B cell (primary cell): ENCODE data around the gene SCFD1. TPM values are rescaled to one million over a fixed set of nuclear protein-coding genes. Genes with fewer than 3 reads are reported as not detected.
"Not testable (repeated sequence)": the region's sequence is repeated elsewhere in the genome, so short reads cannot be mapped to it uniquely, and the experiment has no call there.

Source experiments
- ATAC-seq: fragments of 200-7000 bp; cut with Tn5 transposase; one replicate; pipeline ENCODE4 v1.10.0; 2021; ENCODE audit warnings: low read depth, mild to moderate bottlenecking, moderate number of reproducible peaks, moderate library complexity
- CTCF ChIA-PET: fragments of 350-600 bp; sonication (Branson Sonifier 250); formaldehyde crosslinking; loops from one replicate; lab custom pipeline; 2021; ENCODE audit warnings: antibody characterized with exemption, inconsistent platforms; lab: Charles Lee
- POLR2A ChIA-PET: fragments of 350-600 bp; sonication (Branson Sonifier 250); formaldehyde crosslinking; loops from one replicate; lab custom pipeline; 2021; ENCODE audit warnings: antibody characterized with exemption; lab: Charles Lee
- DNase-seq: peaks from one replicate; pipeline ENCODE4 v3.0.0; 2013
- H2AFZ ChIP-seq: 2 replicates; pipeline ENCODE4 v1.6.1; 2012; ENCODE audit warnings: mild to moderate bottlenecking, low read depth, low read length; ENCODE audit not compliant: insufficient read depth, poor library complexity, severe bottlenecking
- H3K27ac ChIP-seq, 2 donors: 1 replicate in 1 of 2; 2 replicates in 1 of 2; pipeline ENCODE4 v1.5.1; 2012 to 2013; ENCODE audit warnings: low read length in 2 of 2, mild to moderate bottlenecking in 2 of 2, moderate library complexity in 1 of 2
- H3K27me3 ChIP-seq, 4 experiments: fragments of 200-600 bp in 1 of 4; sonication (generic) in 1 of 4; replicated peaks in 1 of 4; 1 replicate in 2 of 4; 2 replicates in 2 of 4; pipeline versions ENCODE4 v1.6.1 to v1.7.0; 2013 to 2016; ENCODE audit warnings: low read length in 3 of 4, mild to moderate bottlenecking in 2 of 4, mixed read lengths in 1 of 4, moderate library complexity in 1 of 4; ENCODE audit not compliant: insufficient read depth in 4 of 4, control insufficient read depth in 3 of 4; ENCODE audit errors: control extremely low read depth in 1 of 4
- H3K36me3 ChIP-seq, 2 experiments: replicated peaks in 1 of 2; 1 replicate in 1 of 2; 2 replicates in 1 of 2; pipeline versions ENCODE4 v1.6.1 to v1.7.1; 2013; ENCODE audit warnings: low read length in 1 of 2; ENCODE audit not compliant: insufficient read depth in 2 of 2, control insufficient read depth in 1 of 2; ENCODE audit errors: control extremely low read depth in 1 of 2, extremely low read depth in 1 of 2
- H3K4me1 ChIP-seq, 2 donors: fragments of 200-600 bp in 1 of 2; sonication (generic) in 1 of 2; 1 replicate in 1 of 2; 2 replicates in 1 of 2; pipeline versions ENCODE4 v1.5.1 to v1.6.1; 2013 to 2017; ENCODE audit warnings: low read length in 2 of 2; ENCODE audit not compliant: control insufficient read depth in 2 of 2, insufficient read depth in 2 of 2
- H3K4me2 ChIP-seq: replicated peaks from 2 replicates; pipeline ENCODE3; 2012; ENCODE audit warnings: mild to moderate bottlenecking, low read depth, low read length; ENCODE audit not compliant: poor library complexity, severe bottlenecking
- H3K4me3 ChIP-seq, 5 experiments: fragments of 200-600 bp in 1 of 5; sonication (generic) in 1 of 5; 1 replicate in 3 of 5; 2 replicates in 2 of 5; pipeline versions ENCODE4 v1.5.1 to v1.7.0; 2011 to 2016; ENCODE audit warnings: low read length in 4 of 5, mild to moderate bottlenecking in 4 of 5, low read depth in 2 of 5, control low read depth in 1 of 5, moderate library complexity in 1 of 5; ENCODE audit not compliant: insufficient read depth in 1 of 5; ENCODE audit errors: control extremely low read depth in 1 of 5, extremely low read depth in 1 of 5
- H3K79me2 ChIP-seq: fragments of 200-600 bp; sonication (generic); one replicate; pipeline ENCODE4 v1.6.0; 2016; ENCODE audit warnings: low read length; ENCODE audit not compliant: control insufficient read depth, insufficient read depth
- H3K9ac ChIP-seq: fragments of 200-600 bp; sonication (generic); 2 replicates; pipeline ENCODE4 v1.6.1; 2017; ENCODE audit warnings: mild to moderate bottlenecking, low read length, moderate library complexity
- H3K9me3 ChIP-seq, 3 donors: one replicate each; pipeline versions ENCODE4 v1.6.1 to v1.7.1; 2013; ENCODE audit warnings: low read length in 2 of 3; ENCODE audit not compliant: control insufficient read depth in 2 of 3, insufficient read depth in 1 of 3; ENCODE audit errors: control extremely low read depth in 1 of 3
- H4K20me1 ChIP-seq: 2 replicates; pipeline ENCODE4 v1.6.0; 2012; ENCODE audit warnings: mild to moderate bottlenecking, low read length; ENCODE audit not compliant: insufficient read depth, control insufficient read depth, poor library complexity, severe bottlenecking
- H3K27ac Mint-ChIP-seq: one replicate; pipeline ENCODE4 v1.8.0; 2021; ENCODE audit warnings: mixed read lengths
- H3K27me3 Mint-ChIP-seq: one replicate; pipeline ENCODE4 v1.8.0; 2021; ENCODE audit warnings: mixed read lengths
- H3K4me1 Mint-ChIP-seq: one replicate; pipeline ENCODE4 v1.8.0; 2021; ENCODE audit warnings: mixed read lengths
- H3K4me3 Mint-ChIP-seq: one replicate; pipeline ENCODE4 v1.8.0; 2021; ENCODE audit warnings: mixed read lengths
- H3K9me3 Mint-ChIP-seq: one replicate; pipeline ENCODE4 v1.8.0; 2022; ENCODE audit warnings: mixed read lengths; ENCODE audit not compliant: insufficient read depth
- EZH2 ChIP-seq: IDR thresholded peaks from 2 replicates; pipeline ENCODE4 v1.6.1; 2012; ENCODE audit warnings: borderline replicate concordance, low read depth, mild to moderate bottlenecking, moderate library complexity, low read length; ENCODE audit not compliant: insufficient read depth, poor library complexity, severe bottlenecking
- WGBS: methylation state at CpG from one replicate; pipeline ENCODE4 v1.1.5; 2013; ENCODE audit warnings: missing lambda C conversion rate; ENCODE audit not compliant: insufficient coverage; 5-methylcytosine and 5-hydroxymethylcytosine counted together
- intact Hi-C: fragments of 100-400 bp; cut with micrococcal nuclease; formaldehyde crosslinking; loops from one replicate; pipeline ENCODE4 v1.10.0; 2022
- polyA plus RNA-seq: library from polyadenylated mRNA; depleted of rRNA; stranded (reverse); fragments of >200 nt; gene quantifications from 2 replicates; pipeline ENCODE4 v1.2.3, GENCODE V29; 2012
- total RNA-seq, 2 donors: library from RNA; stranded (reverse); fragments of 120-200 nt in 1 of 2; gene quantifications; 1 replicate in 1 of 2; 2 replicates in 1 of 2; pipeline versions ENCODE4 v1.2.3 to v1.2.4, GENCODE V29; 2013 to 2022
- TF ChIP-seq, protein P1 (sequence below): fragments of 200-600 bp; IDR thresholded peaks from one replicate; pipeline ENCODE4 v1.8.0; 2022; ENCODE audit warnings: antibody characterized with exemption, mild to moderate bottlenecking

SCFD1 gene
- total and polyA plus RNA-seq, 2 donors (not counting 1 experiment from before 2014, with no cell fraction given) = 23.1 to 73.0 TPM

DNA sequence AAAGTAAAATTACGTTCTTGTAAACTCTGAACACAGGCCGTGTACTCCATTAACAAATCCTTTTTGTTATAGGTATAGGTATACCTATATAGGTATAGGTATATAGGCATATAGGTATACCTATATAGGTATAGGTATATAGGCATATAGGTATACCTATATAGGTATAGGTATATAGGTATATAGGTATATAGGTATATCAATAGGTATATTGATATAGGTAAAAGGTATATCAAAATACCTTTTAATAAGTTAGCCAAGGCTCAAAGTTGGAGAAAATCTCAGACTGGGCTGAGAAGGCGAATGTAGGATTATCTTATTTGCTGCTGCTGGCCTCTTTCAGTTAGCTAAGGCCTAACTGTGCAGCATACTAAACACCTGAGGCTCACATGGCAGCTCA lies 3.4 kb downstream of the SCFD1 start:
- DNase-seq = no peak
- Histone ChIP-seq H3K27me3 (no peaks in the 10 kb centered on the region), H3K27ac (no peak overlapping the region), H3K9ac (no peak overlapping the region), H2AFZ (no peak overlapping the region), H4K20me1 (peaks cover 22% of the 10 kb centered on the region), H3K36me3 (peaks cover 0 to 4% of the 10 kb centered on the region in 2 experiments), H3K9me3 (no peaks in the 10 kb centered on the region), H3K4me2 (no peak overlapping the region), H3K79me2 (peaks cover 88% of the 10 kb centered on the region), H3K4me3 (no peak overlapping the region), H3K4me1 (peaks cover 12 to 28% of the 10 kb centered on the region in 2 donors)
- Mint-ChIP-seq H3K9me3 (no peaks in the 10 kb centered on the region), H3K4me3 (no peak overlapping the region), H3K4me1 (peaks cover 50% of the 10 kb centered on the region), H3K27ac (no peak overlapping the region), H3K27me3 (no peaks in the 10 kb centered on the region)
- ChIA-PET CTCF (interaction anchor here (0.7 kb wide), 1 partner anchor 932 kb away, joined by 3 read pairs; no protein-coding TSS in a partner anchor), POLR2A (no interaction called here)
- intact Hi-C loops = no loop called here
- no peak for ATAC-seq
- TF ChIP-seq, protein P1, sequence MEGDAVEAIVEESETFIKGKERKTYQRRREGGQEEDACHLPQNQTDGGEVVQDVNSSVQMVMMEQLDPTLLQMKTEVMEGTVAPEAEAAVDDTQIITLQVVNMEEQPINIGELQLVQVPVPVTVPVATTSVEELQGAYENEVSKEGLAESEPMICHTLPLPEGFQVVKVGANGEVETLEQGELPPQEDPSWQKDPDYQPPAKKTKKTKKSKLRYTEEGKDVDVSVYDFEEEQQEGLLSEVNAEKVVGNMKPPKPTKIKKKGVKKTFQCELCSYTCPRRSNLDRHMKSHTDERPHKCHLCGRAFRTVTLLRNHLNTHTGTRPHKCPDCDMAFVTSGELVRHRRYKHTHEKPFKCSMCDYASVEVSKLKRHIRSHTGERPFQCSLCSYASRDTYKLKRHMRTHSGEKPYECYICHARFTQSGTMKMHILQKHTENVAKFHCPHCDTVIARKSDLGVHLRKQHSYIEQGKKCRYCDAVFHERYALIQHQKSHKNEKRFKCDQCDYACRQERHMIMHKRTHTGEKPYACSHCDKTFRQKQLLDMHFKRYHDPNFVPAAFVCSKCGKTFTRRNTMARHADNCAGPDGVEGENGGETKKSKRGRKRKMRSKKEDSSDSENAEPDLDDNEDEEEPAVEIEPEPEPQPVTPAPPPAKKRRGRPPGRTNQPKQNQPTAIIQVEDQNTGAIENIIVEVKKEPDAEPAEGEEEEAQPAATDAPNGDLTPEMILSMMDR = no peak
- no peak for TF ChIP-seq EZH2
- WGBS = 83% methylated on average over 1 of the region's 3 CpGs

DNA sequence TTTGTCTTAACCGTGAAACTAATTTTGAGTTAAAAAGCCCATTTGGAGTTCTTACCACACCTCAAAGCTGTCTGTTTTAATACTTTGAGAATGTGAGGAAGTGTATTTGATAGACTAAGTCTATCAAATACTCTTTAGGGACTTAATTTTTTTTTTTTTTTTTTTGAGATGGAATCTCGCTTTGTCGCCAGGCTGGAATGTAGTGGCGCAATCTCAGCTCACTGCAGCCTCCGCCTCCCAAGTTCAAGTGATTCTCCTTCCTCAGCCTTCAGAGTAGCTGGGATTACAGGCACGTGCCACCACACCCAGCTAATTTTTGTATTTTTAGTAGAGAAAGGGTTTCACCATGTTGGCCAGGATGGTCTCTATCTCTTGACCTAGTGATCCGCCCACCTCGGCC lies 7.3 kb downstream of the SCFD1 start:
- H3K4me3 ChIP-seq, H3K27me3 Mint-ChIP-seq, DNase-seq, H3K27me3 ChIP-seq, intact Hi-C loops, H3K4me3 Mint-ChIP-seq, ATAC-seq, H3K9me3 Mint-ChIP-seq, POLR2A ChIA-PET, H3K4me2 ChIP-seq, CTCF ChIA-PET, H3K27ac ChIP-seq, H3K9me3 ChIP-seq, H2AFZ ChIP-seq, H3K27ac Mint-ChIP-seq, H3K4me1 ChIP-seq, H3K9ac ChIP-seq: not testable (repeated sequence)
- no CpG with 5 or more reads among the region's 8 CpGs for WGBS
- peaks cover 25% of the 10 kb centered on the region for H3K4me1 Mint-ChIP-seq
- Histone ChIP-seq H4K20me1 (peaks cover 28% of the 10 kb centered on the region), H3K79me2 (peaks cover 58% of the 10 kb centered on the region), H3K36me3 (peaks cover 5 to 18% of the 10 kb centered on the region in 2 experiments)
